Endometrium (tissue), 2 donors: ENCODE results near the gene OAS1.

ENCODE experiments used
- FAIRE-seq: peaks from 2 replicates; lab custom pipeline; 2012; peaks lifted over from hg19 to GRCh38; lab: Jason Lieb, UNC
- donor health status: control.
- donor health status: control.

OAS1 gene

GRCh38 chr12:112906712-112907414 lies at the start of gene OAS1:
TSS of gene OAS1 (plus strand) at chr12:112906962. CDS start at chr12:112907040, 78 bp downstream.
- FAIRE-seq = peak; percentile 71

- no peak for FAIRE-seq
Measured at GRCh38 chr12:112859291-112859690, 47.5 kb upstream of the OAS1 start.

GRCh38 chr12:112860181-112860580 lies 46.6 kb upstream of the OAS1 start:
- FAIRE-seq = no peak

DNA sequence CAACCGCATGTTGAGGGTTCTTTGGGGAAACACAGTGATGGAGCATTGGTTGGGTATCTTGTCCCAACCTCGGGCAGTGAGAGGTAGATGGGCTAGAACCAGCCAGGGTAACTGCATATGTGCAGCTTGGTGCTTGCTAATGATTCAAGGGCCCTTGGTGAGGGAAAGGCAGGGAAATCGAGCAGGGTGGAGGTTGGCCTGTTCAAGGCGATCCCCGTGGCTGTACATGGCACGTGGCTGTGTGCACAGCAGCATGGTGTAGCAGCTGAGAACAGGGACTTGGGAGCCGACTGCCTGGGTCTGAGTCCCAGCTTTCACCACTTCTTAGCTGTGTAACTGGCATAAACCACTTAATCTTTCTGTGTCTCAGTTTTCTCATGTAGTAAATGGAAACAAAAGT lies 45.5 kb upstream of the OAS1 start:
- FAIRE-seq = no peak

GRCh38 chr12:112862636-112863290 lies 44.0 kb upstream of the OAS1 start:
- no peak for FAIRE-seq

DNA sequence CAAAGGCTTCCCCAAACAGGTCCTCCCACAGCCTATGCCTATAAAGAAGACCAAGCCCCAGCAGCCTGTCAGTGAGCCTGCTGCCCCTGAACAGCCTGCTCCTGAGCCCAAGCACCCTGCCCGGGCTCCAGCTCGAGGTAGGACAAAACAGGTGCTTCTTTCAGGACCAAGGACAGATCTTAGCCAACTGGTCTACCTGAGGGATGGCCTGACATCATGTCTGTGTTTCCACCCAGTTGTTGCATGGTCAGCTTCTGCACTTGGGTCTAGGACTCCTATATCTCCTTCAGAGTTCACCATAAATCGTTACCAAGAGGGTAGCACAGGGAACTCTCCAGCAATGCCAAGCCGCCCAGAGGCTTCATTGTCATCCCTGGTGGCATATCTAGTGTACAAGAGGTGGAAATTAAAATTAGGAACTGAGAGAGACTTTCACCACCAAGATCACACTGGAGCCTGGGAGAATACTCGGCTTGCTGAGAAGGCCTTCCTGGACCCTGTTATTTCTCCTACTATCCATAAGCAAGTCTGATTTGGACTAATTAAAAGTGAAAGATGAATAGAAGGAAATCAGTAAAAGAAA lies 38.2 kb upstream of the OAS1 start:
- FAIRE-seq = no peak

- FAIRE-seq = no peak
Measured at GRCh38 chr12:112869091-112869490, 37.7 kb upstream of the OAS1 start.

DNA sequence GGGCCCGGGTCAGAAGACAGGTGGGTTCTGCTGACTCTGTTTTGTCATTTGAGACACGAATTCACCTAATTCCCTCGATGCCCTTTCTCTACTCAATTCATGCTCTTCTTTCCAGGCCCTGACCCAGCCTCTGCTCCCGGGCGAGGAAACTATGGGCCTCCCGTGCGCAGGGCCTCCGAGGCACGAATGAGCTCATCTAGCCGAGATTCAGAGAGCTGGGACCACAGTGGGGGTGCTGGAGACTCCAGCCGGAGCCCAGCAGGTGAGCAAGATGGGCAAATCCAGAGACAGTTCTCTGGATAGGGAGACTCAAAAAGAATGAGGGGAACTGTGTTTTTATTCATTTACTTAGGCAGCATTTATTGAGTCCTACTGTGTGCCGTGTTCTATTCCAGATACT lies 37.0 kb upstream of the OAS1 start:
- FAIRE-seq = no peak

GRCh38 chr12:112870267-112870980 lies 36.3 kb upstream of the OAS1 start:
- FAIRE-seq = no peak

DNA sequence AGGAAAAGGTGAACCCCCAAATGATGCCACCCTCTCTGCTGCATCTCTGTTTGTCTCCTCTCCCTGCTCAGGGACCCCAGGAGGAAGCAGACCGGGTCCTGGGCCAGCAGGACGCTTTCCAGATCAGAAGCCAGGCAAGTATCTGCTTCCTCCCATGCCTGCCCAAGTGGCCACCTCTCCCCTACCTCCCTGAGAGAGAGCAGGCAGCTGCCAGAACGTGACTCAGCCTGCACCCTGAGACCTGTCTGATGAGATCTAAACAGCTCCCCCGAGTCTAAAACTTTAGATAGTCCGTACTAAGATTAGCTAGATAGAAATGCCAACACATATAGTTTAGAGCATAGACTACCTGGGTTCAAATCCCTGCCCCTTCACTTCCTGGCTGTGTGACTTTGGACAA lies 31.2 kb upstream of the OAS1 start:
- FAIRE-seq = no peak

- FAIRE-seq = no peak
Measured at GRCh38 chr12:112876506-112876905, 30.3 kb upstream of the OAS1 start.

GRCh38 chr12:112877006-112877405 lies 29.8 kb upstream of the OAS1 start:
- FAIRE-seq = no peak

GRCh38 chr12:112878488-112878887 lies 28.3 kb upstream of the OAS1 start:
- FAIRE-seq = no peak

DNA sequence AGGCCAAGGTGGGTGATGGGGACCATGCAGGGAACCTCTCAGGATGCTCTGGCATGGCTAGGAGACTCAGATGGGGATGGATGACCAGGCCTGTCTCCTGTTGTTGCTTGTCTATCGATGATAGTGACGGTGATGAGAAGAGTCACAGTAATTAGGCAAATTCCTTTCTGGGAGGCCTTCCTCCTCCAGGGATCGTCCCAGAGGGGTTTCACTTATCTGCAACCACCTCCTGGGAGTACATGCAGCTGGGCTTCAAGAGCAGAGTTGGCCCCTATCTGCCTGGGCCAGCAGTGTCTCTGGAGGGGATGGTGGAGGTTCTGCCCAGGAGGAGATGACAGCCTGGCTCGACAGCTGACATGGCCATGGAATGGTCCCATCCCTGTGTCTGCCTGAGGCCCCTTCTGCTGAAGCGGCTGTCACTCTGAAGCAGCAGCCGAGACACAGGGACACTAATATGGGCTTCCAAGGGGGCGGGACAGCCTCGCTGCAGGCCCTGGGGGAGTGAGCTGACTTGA lies 27.5 kb upstream of the OAS1 start:
- FAIRE-seq = no peak

GRCh38 chr12:112881602-112882001 lies 25.2 kb upstream of the OAS1 start:
- FAIRE-seq = no peak

GRCh38 chr12:112885236-112885635 lies 21.5 kb upstream of the OAS1 start:
- no peak for FAIRE-seq

- no peak for FAIRE-seq
Measured at GRCh38 chr12:112887550-112887949, 19.2 kb upstream of the OAS1 start.

DNA sequence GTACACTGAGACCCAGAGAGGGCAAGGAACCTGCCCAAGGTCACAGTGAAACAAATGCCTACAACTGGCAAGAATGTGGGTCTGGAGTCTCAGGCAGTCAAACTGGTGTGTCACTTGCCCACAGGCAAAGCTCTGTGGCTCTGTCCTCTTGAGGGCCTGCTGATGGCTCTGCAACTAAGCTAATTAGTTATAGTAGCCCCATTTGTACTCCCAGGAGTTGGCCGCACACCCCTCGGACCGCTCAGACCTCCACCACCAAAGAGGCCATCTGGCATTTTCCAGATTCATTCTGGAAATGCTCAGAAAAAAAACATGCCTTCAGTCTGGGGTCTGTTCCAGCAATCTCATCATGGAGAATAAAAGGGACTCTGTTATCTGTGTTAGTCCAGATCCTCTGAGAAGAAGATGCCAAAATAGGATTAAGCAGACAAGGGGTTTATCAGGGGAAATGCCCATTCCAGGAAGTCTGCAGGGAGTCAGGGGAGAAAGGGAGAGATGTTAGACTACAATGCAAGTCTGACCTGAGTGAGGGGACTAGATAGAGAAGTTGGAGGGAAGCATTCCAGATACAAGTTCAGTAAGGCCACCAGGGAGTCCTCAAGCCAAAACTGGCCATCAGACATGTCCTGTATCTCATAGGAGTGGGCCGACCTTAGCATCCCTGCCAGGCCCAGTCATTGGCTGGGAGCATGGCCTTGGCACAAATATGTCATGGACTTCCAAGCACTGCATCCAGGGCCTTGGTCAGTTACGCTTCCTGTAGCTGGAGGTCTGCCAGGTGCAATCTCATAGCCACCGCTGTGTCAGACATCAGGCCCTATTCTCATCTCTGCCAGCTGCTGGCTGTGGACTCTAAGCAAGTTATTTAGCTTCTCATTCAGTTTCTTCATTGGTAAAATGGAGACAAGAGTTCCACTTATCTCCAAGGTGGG lies 15.4 kb upstream of the OAS1 start:
- no peak for FAIRE-seq

DNA sequence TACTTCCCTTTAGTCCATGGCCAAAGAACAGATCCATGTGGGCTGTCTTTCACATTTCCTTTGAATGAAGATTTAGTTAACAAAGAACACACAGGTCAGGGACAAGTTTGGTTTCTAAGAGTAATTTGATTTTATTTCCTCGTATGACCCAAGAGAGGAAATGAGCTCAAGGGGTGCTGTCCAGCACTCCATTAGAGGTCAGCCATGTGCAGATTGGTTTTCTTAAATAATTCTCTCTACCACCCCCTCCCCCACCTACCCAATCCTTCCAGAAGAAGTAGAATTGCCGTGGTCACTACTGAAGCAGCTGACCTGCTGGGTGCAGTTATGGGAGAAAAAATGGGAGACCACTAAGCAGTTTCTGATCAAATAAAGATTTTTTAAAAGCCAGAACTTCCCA lies 13.9 kb upstream of the OAS1 start:
- no peak for FAIRE-seq

DNA sequence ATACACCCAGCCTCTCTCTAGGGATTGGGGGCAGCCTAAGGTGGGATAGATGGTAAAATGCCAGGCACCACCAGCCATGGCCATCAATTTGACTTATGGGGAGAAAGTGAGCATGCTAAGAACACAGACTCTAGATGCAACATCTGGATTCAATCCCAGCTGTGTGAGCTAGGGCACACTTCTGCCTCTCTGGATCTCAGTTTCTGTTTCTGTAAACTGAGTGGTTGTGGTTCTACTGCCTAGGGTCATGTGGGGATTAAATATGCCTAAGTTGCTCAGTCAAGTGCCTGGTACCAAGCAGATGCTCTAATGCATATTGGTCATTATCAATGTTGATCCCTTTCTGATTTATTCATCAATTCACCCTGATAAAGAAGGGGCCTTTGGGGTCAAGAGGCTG lies 12.6 kb upstream of the OAS1 start:
- FAIRE-seq = no peak

DNA sequence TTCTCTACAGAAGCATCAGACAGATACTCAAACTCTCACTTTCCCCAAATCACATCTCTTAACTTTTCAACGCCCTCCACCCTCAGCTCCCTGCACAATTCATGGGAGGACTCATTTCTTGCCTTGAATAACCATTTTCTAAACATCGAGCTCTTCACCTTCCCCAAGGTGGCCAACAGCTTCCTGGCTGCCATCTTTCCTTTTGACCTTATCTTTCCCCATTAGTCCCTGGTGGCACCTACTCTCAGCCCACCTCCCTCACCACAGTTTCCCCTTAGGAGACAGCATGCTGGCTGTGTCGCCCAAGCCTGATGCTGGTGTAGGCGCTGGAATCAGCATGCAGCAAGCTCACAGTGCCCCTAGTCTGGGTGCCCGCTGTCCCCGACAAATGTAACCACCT lies 8.4 kb upstream of the OAS1 start:
- no peak for FAIRE-seq
